HL-60 (cell line): ENCODE results near the gene CABLES2.

Experiments
- DNase-seq, 2 experiments: peaks; one replicate each; pipeline ENCODE4 v3.0.0-alpha.2; 2010 to 2020; ENCODE audit warnings: low read depth in 1 of 2, low spot score in 1 of 2
- H3K27ac ChIP-seq: fragments of 250-450 bp; sonication (Bioruptor Pico); replicated peaks from 2 replicates; pipeline ENCODE4 v1.5.1; 2020; ENCODE audit warnings: mild to moderate bottlenecking, moderate library complexity
- H3K27me3 ChIP-seq: fragments of 250-450 bp; sonication (Bioruptor Pico); 2 replicates; pipeline ENCODE4 v1.5.1; 2021; ENCODE audit warnings: mild to moderate bottlenecking, moderate library complexity; ENCODE audit not compliant: insufficient read depth, poor library complexity, severe bottlenecking
- H3K4me3 ChIP-seq: replicated peaks from 2 replicates; pipeline ENCODE4 v1.5.1; 2011; ENCODE audit warnings: mild to moderate bottlenecking, control low read depth, low read length; ENCODE audit not compliant: insufficient read depth
- CTCF ChIP-seq: IDR thresholded peaks from one replicate; pipeline ENCODE4 v1.5.1; 2011; ENCODE audit warnings: low read length, control low read depth, inconsistent platforms; ENCODE audit not compliant: insufficient read depth
- GABPA ChIP-seq: IDR thresholded peaks from 2 replicates; pipeline ENCODE4 v1.6.1; 2012; ENCODE audit warnings: low read depth
- POLR2AphosphoS5 ChIP-seq: IDR thresholded peaks from 2 replicates; pipeline ENCODE4 v1.6.1; 2012; ENCODE audit warnings: low read depth
- REST ChIP-seq: IDR thresholded peaks from 2 replicates; pipeline ENCODE4 v1.6.1; 2012; ENCODE audit warnings: low read depth; ENCODE audit not compliant: insufficient replicate concordance
- SPI1 ChIP-seq: IDR thresholded peaks from 2 replicates; pipeline ENCODE4 v1.6.1; 2012; ENCODE audit warnings: low read depth, mild to moderate bottlenecking, borderline replicate concordance

CABLES2 gene

GRCh38 chr20:62357681-62358080 lies 49.4 kb downstream of the CABLES2 start:
- H3K4me3 ChIP-seq, result no peak overlapping the region
- peaks cover 27% of the 10 kb centered on the region for H3K27me3 ChIP-seq
- no peak for DNase-seq
- TF ChIP-seq CTCF (no peak), REST (no peak), POLR2AphosphoS5 (no peak), GABPA (no peak), SPI1 (no peak)
- H3K27ac ChIP-seq, result no peak overlapping the region

DNA sequence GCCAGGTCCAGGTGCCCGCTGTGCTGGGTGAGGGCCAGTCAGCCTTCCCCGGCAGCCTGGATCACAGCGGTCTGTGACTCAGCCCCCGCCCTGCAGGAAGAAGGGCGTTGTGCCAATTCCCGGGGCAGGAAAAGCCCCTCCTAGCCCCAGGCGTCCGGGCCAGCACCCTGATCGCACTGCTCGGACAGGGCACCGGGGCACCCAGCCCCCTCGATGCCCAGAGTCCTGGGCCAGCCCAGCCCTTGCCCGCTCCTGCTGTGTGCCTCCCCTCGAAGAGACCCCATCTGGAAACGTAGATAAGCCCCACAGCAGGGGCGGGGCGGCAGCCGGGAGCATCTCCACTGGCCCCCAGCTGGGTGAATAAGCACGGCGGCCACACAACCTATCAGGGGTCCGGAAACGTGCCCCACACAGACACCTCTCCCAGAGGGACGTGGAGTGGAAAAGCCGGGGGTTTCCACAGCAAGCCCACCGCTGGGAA lies 49.9 kb downstream of the CABLES2 start:
- TF ChIP-seq REST (no peak), CTCF (no peak), GABPA (no peak), POLR2AphosphoS5 (no peak), SPI1 (no peak)
- Histone ChIP-seq H3K27ac (no peak overlapping the region), H3K4me3 (no peak overlapping the region), H3K27me3 (peaks cover 27% of the 10 kb centered on the region)
- no peak for DNase-seq

DNA sequence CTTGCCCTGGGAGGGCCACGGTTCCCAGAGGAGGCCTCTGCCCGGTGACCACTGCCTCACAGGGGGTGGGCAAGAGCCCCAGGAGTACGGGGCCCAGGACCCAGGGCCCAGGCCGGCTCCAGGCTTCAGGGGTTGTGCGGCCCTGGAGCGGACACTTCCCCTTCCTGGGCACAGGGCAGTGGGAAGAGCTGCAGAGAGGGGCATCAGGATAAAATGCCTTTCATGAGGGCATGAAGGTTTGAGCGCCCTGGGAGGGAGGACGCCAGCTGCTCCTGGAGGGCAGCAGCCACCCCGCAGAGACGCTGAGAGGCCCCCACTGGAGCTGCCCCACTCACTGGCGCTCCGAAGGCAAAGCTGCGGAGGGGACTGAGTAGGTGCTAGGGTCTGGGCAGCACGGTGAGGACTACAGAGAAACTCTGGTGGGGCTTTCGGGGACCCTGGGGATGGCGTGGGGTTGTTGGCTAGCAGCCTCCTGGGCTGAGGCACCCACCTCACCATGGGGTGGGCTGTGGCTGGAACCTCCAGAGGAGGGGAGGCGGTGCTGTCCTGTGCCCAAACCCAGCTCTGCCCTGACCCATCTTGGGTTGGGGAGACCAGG lies 50.4 kb downstream of the CABLES2 start:
- no peak for DNase-seq
- no peak overlapping the region for H3K27ac ChIP-seq
- H3K4me3 ChIP-seq, result no peak overlapping the region
- peaks cover 27% of the 10 kb centered on the region for H3K27me3 ChIP-seq
- TF ChIP-seq GABPA, result no peak
- TF ChIP-seq REST, result no peak
- TF ChIP-seq POLR2AphosphoS5, result no peak
- no peak for TF ChIP-seq SPI1
- TF ChIP-seq CTCF, result no peak
